CD14-positive monocyte (primary cell): ENCODE measurements around the gene TRPC4AP. TPM values are rescaled to one million over a fixed set of nuclear protein-coding genes. Genes with fewer than 3 reads are reported as not detected.

Experiments used
- DNase-seq, 3 donors: peaks; one replicate each; pipeline ENCODE4 v3.0.0-alpha.2; 2011 to 2022
- H2AFZ ChIP-seq: 2 replicates; pipeline ENCODE4 v1.6.0; 2012; ENCODE audit warnings: mild to moderate bottlenecking, low read depth, low read length, inconsistent platforms; ENCODE audit not compliant: insufficient read depth, poor library complexity, severe bottlenecking
- H3K27ac ChIP-seq, 2 donors: 1 replicate in 1 of 2; 2 replicates in 1 of 2; pipeline ENCODE4 v1.5.1; 2012 to 2013; ENCODE audit warnings: low read length in 2 of 2, control low read depth in 1 of 2, inconsistent platforms in 1 of 2, low read depth in 1 of 2, mild to moderate bottlenecking in 1 of 2
- H3K27me3 ChIP-seq, 2 donors: one replicate each; pipeline versions ENCODE4 v1.6.0 to v1.6.1; 2011 to 2013; ENCODE audit warnings: low read length in 2 of 2; ENCODE audit not compliant: control insufficient read depth in 2 of 2, insufficient read depth in 2 of 2
- H3K36me3 ChIP-seq, 2 donors: replicated peaks in 1 of 2; 1 replicate in 1 of 2; 2 replicates in 1 of 2; pipeline versions ENCODE4 v1.5.1 to v1.6.1; 2012 to 2013; ENCODE audit warnings: low read length in 2 of 2, control low read depth in 1 of 2, inconsistent platforms in 1 of 2, mild to moderate bottlenecking in 1 of 2; ENCODE audit not compliant: insufficient read depth in 2 of 2, control insufficient read depth in 1 of 2
- H3K4me1 ChIP-seq, 2 donors: 1 replicate in 1 of 2; 2 replicates in 1 of 2; pipeline versions ENCODE4 v1.5.1 to v1.6.1; 2012 to 2013; ENCODE audit warnings: low read length in 2 of 2, control low read depth in 1 of 2, inconsistent platforms in 1 of 2, mild to moderate bottlenecking in 1 of 2, moderate library complexity in 1 of 2; ENCODE audit not compliant: insufficient read depth in 2 of 2, control insufficient read depth in 1 of 2
- H3K4me2 ChIP-seq: replicated peaks from 2 replicates; pipeline ENCODE3; 2012; ENCODE audit warnings: low read length, moderate library complexity, mild to moderate bottlenecking; ENCODE audit not compliant: poor library complexity, severe bottlenecking; ENCODE audit errors: extremely low read depth
- H3K4me3 ChIP-seq, 3 experiments: fragments of 200-600 bp in 1 of 3; sonication (generic) in 1 of 3; replicated peaks in 1 of 3; 1 replicate in 2 of 3; 2 replicates in 1 of 3; pipeline ENCODE4 v1.5.1; 2011 to 2013; ENCODE audit warnings: low read length in 3 of 3, mild to moderate bottlenecking in 3 of 3, control low read depth in 2 of 3, low read depth in 2 of 3, inconsistent platforms in 1 of 3, moderate library complexity in 1 of 3
- H3K79me2 ChIP-seq: 2 replicates; pipeline ENCODE4 v1.6.0; 2012; ENCODE audit warnings: mild to moderate bottlenecking, control low read depth, inconsistent platforms, low read length, moderate library complexity; ENCODE audit not compliant: insufficient read depth
- H3K9ac ChIP-seq: 2 replicates; pipeline ENCODE4 v1.6.0; 2017; ENCODE audit warnings: low read length, mild to moderate bottlenecking; ENCODE audit not compliant: insufficient read depth, poor library complexity, severe bottlenecking
- H3K9me3 ChIP-seq, 2 donors: replicated peaks in 1 of 2; 1 replicate in 1 of 2; 2 replicates in 1 of 2; pipeline versions ENCODE4 v1.5.1 to v1.6.1; 2012 to 2013; ENCODE audit warnings: low read length in 2 of 2, control low read depth in 1 of 2; ENCODE audit not compliant: control insufficient read depth in 1 of 2, insufficient read depth in 1 of 2
- H4K20me1 ChIP-seq: 2 replicates; pipeline ENCODE4 v1.6.0; 2012; ENCODE audit warnings: mild to moderate bottlenecking, low read length, control low read depth, moderate library complexity; ENCODE audit not compliant: insufficient read depth
- H3K27ac Mint-ChIP-seq, 7 donors: one replicate each; pipeline ENCODE4 v1.8.0; 2020; ENCODE audit warnings: mild to moderate bottlenecking in 7 of 7, mixed read lengths in 7 of 7, moderate library complexity in 6 of 7, inconsistent platforms in 2 of 7
- H3K27me3 Mint-ChIP-seq, 3 donors: one replicate each; pipeline ENCODE4 v1.8.0; 2021 to 2022; ENCODE audit warnings: low read depth in 3 of 3, mild to moderate bottlenecking in 3 of 3, mixed read lengths in 3 of 3, moderate library complexity in 3 of 3, inconsistent platforms in 1 of 3
- H3K36me3 Mint-ChIP-seq, 2 donors: one replicate each; pipeline ENCODE4 v1.8.0; 2020; ENCODE audit warnings: mixed read lengths in 2 of 2, inconsistent platforms in 1 of 2, mild to moderate bottlenecking in 1 of 2
- H3K4me1 Mint-ChIP-seq: one replicate; pipeline ENCODE4 v1.8.0; 2020; ENCODE audit warnings: mild to moderate bottlenecking, mixed read lengths
- H3K4me3 Mint-ChIP-seq, 2 donors: one replicate each; pipeline ENCODE4 v1.8.0; 2020; ENCODE audit warnings: mild to moderate bottlenecking in 2 of 2, mixed read lengths in 2 of 2, moderate library complexity in 1 of 2
- H3K9me3 Mint-ChIP-seq, 7 donors: one replicate each; pipeline ENCODE4 v1.8.0; 2020 to 2022; ENCODE audit warnings: mixed read lengths in 7 of 7, mild to moderate bottlenecking in 6 of 7, moderate library complexity in 6 of 7, inconsistent platforms in 2 of 7
- CTCF ChIP-seq: fragments of 200-600 bp; IDR thresholded peaks from one replicate; pipeline ENCODE4 v1.8.0; 2022; ENCODE audit warnings: antibody characterized with exemption, mild to moderate bottlenecking
- WGBS: methylation state at CpG from one replicate; pipeline ENCODE4 v1.1.5; 2013; ENCODE audit warnings: missing lambda C conversion rate; ENCODE audit not compliant: insufficient coverage; 5-methylcytosine and 5-hydroxymethylcytosine counted together
- intact Hi-C, 2 donors: fragments of 100-400 bp; cut with micrococcal nuclease; formaldehyde crosslinking; loops; one replicate each; pipeline versions ENCODE4 v1.15.0 to v1.15.1; 2023
- polyA plus RNA-seq, 3 donors: library from polyadenylated mRNA; depleted of rRNA in 1 of 3; unstranded in 2 of 3; stranded (reverse) in 1 of 3; fragments of 300-500 nt in 2 of 3; fragments of >200 nt in 1 of 3; fragmentation: Illumina TruSeq in 2 of 3; gene quantifications; 1 replicate in 2 of 3; 2 replicates in 1 of 3; pipeline ENCODE4 v1.2.3, GENCODE V29; 2012 to 2021

TRPC4AP gene
- polyA plus RNA-seq, 3 donors, result 80.8 to 98.4 (median 88.6) TPM

GRCh38 chr20:35015863-35016193 is 76.8 kb downstream of the TRPC4AP start:
- intact Hi-C loops, result no loop called here
- Histone ChIP-seq H2AFZ (no peak overlapping the region), H3K4me2 (no peak overlapping the region), H3K27me3 (no peaks in the 10 kb centered on the region), H3K9ac (no peak overlapping the region), H3K36me3 (peaks cover 91 to 100% of the 10 kb centered on the region in 2 donors), H4K20me1 (peaks cover 62% of the 10 kb centered on the region), H3K9me3 (no peaks in the 10 kb centered on the region), H3K4me1 (no peaks in the 10 kb centered on the region), H3K4me3 (no peak overlapping the region), H3K79me2 (no peaks in the 10 kb centered on the region), H3K27ac (no peak overlapping the region)
- peak overlapping the region in 1 of 7 donors; percentile 40 for H3K27ac Mint-ChIP-seq
- peaks cover 5% of the 10 kb centered on the region for H3K4me1 Mint-ChIP-seq
- WGBS, result 93% methylated on average over 2 of the region's 2 CpGs
- H3K36me3 Mint-ChIP-seq, result peaks cover 84 to 98% of the 10 kb centered on the region in 2 donors
- no peaks in the 10 kb centered on the region for H3K27me3 Mint-ChIP-seq
- no peaks in the 10 kb centered on the region for H3K9me3 Mint-ChIP-seq
- TF ChIP-seq CTCF, result no peak
- DNase-seq, result no peak
- no peak overlapping the region for H3K4me3 Mint-ChIP-seq

DNA sequence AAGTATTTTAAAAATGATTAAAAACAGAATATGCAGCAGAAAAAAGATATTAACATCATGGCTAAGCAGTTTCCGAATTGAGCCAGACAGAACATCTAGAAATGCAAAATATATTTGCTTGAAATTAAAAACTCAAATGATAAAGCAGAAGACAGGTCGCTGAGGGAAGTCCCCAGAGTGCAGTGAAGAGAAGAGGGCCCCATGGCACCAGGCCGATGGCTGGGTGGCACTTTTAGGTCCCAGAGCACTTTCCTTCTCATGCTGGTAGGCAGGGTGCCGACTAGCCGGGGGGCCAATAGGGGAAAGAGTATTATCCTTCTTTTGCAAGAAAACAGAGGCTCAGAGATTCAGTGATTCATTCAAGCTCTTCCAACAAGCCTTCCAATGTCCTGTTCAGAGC is 78.1 kb downstream of the TRPC4AP start:
- no peaks in the 10 kb centered on the region for H3K27me3 ChIP-seq
- peaks cover 91 to 100% of the 10 kb centered on the region in 2 donors for H3K36me3 ChIP-seq
- WGBS, result 100% methylated on average over 2 of the region's 5 CpGs
- H3K9me3 ChIP-seq, result no peaks in the 10 kb centered on the region
- H3K27ac ChIP-seq, result no peak overlapping the region
- no peaks in the 10 kb centered on the region for H3K27me3 Mint-ChIP-seq
- H3K9ac ChIP-seq, result no peak overlapping the region
- no peak overlapping the region for H3K4me3 Mint-ChIP-seq
- no peak overlapping the region for H2AFZ ChIP-seq
- no peaks in the 10 kb centered on the region for H3K79me2 ChIP-seq
- H3K4me2 ChIP-seq, result no peak overlapping the region
- no peak for TF ChIP-seq CTCF
- intact Hi-C loops, result no loop called here
- no peaks in the 10 kb centered on the region for H3K4me1 ChIP-seq
- peaks cover 84 to 99% of the 10 kb centered on the region in 2 donors for H3K36me3 Mint-ChIP-seq
- peak overlapping the region in 2 of 7 donors; percentile 26 to 72 for H3K27ac Mint-ChIP-seq
- peaks cover 55% of the 10 kb centered on the region for H4K20me1 ChIP-seq
- no peak for DNase-seq
- peaks cover 5% of the 10 kb centered on the region for H3K4me1 Mint-ChIP-seq
- H3K4me3 ChIP-seq, result no peak overlapping the region
- H3K9me3 Mint-ChIP-seq, result no peaks in the 10 kb centered on the region
